NCI-H82 treated with DMSO at 0.1 percent for 48 hours (cell line): Measurements from ENCODE around the gene B3GNT3.

Source experiments
- DNase-seq: peaks from one replicate; lab custom pipeline; 2025; ENCODE audit not compliant: unreplicated experiment; lab: John Stamatoyannopoulos, UW

Gene B3GNT3

GRCh38 chr19:17794731-17795494 lies at the start of gene B3GNT3:
TSS of gene B3GNT3 (plus strand) at chr19:17795138. CDS start at chr19:17807808, 12,670 bp downstream.
- DNase-seq = no peak

GRCh38 chr19:17747205-17748098 lies 47.5 kb upstream of the B3GNT3 start:
- DNase-seq = peak; percentile 95

GRCh38 chr19:17748884-17749638 lies 45.9 kb upstream of the B3GNT3 start:
- no peak for DNase-seq

- DNase-seq = no peak
Measured at GRCh38 chr19:17749912-17750317, 45.0 kb upstream of the B3GNT3 start.

- no peak for DNase-seq
Measured at GRCh38 chr19:17751103-17751911, 43.6 kb upstream of the B3GNT3 start, which contains the start of gene FCHO1. TSS of gene FCHO1 (plus strand) at chr19:17751477. CDS start at chr19:17755165, 3,688 bp downstream.

GRCh38 chr19:17751912-17752273 lies 43.0 kb upstream of the B3GNT3 start:
- DNase-seq = no peak

GRCh38 chr19:17752865-17753639 lies 41.9 kb upstream of the B3GNT3 start:
- DNase-seq = no peak

GRCh38 chr19:17753976-17754375 lies 41.0 kb upstream of the B3GNT3 start:
- no peak for DNase-seq

GRCh38 chr19:17754634-17755442 lies 40.1 kb upstream of the B3GNT3 start:
- no peak for DNase-seq

- no peak for DNase-seq
Measured at GRCh38 chr19:17755443-17755890, 39.5 kb upstream of the B3GNT3 start.

- DNase-seq = peak; percentile 43
Measured at GRCh38 chr19:17755977-17756670, 38.8 kb upstream of the B3GNT3 start.

GRCh38 chr19:17757125-17757524 lies 37.8 kb upstream of the B3GNT3 start:
- DNase-seq = no peak

GRCh38 chr19:17758515-17758914 lies 36.4 kb upstream of the B3GNT3 start:
- no peak for DNase-seq

- DNase-seq = no peak
Measured at GRCh38 chr19:17761148-17761547, 33.8 kb upstream of the B3GNT3 start.

GRCh38 chr19:17762505-17763229 lies 32.3 kb upstream of the B3GNT3 start:
- peak; percentile 73 for DNase-seq

GRCh38 chr19:17764348-17764747 lies 30.6 kb upstream of the B3GNT3 start:
- DNase-seq = no peak

GRCh38 chr19:17765069-17765618 lies 29.8 kb upstream of the B3GNT3 start:
- DNase-seq = no peak
